Stimulated activated CD8-positive, alpha-beta memory T cell treated with anti-CD3 and anti-CD28 coated beads, Interleukin-7, amount 100 ng/mL, for 4 hours (primary cell): Measurements from ENCODE around the gene GPD1.
"Not testable (repeated sequence)": the region's sequence is repeated elsewhere in the genome, so short reads cannot be mapped to it uniquely, and the experiment has no call there.

Source experiments
- DNase-seq, 2 donors: peaks; one replicate each; pipeline ENCODE4 v3.0.0-alpha.2; 2020; ENCODE audit warnings: low read depth in 2 of 2

The GPD1 gene

GRCh38 chr12:50123203-50123602 lies 19.4 kb downstream of the GPD1 start:
- DNase-seq: no peak

DNA sequence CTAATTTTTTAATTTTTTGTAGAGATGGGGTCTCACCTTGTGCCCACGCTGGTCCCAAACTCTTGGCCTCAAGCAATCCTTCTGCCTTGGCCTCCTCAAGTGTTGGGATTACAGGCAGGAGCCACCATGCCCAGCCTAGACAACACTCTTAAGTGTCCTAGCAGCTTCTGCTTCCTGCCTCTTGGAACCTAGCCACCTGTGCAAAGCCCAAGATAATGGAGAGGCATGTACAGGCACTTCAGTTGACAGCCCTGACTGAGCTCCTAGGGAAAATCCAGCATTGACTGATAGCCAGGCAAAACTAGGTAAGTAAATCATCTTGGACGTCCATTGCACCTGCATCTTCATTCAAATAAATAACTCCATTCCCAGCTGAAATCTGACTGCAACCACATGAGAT lies 23.7 kb downstream of the GPD1 start:
- no peak for DNase-seq

DNA sequence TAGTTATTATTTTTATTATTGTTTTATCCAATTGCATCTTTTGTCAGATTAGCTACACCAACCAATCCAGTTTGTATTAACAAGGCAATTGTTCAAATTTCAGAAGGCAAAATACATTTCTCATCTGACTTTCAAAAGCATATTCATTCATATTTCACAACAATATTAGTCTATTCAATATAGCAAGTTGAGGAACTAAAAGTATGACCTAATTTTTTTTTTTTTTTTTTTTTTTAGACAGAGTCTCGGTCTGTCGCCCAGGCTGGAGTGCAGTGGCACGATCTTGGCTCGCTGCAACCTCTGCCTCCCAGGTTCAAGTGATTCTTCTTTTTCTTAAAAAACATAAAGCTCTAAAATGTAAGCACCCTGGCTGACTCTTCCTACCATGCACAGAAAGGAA lies 25.5 kb downstream of the GPD1 start:
- no peak for DNase-seq

GRCh38 chr12:50132505-50133135 lies 28.8 kb downstream of the GPD1 start:
- no peak for DNase-seq

DNA sequence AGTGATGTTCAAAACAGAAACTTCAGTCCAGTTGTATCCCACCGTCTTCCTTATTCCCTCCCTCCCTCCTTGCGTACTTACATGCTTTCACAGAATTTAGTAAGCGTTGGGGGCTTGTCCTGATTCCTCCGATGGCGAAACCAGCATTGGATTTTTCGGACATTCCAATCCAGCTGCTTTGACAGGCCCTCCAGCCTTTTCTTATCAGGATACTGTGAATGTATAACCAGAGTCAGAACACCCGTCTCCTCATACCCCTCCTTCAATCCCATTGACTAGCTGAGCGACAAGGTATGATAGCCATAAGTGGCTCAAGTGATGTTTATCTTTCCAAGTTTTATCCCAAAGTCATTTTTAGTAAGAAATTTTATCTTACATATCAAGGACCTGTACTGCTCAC lies 39.2 kb downstream of the GPD1 start:
- no peak for DNase-seq

DNA sequence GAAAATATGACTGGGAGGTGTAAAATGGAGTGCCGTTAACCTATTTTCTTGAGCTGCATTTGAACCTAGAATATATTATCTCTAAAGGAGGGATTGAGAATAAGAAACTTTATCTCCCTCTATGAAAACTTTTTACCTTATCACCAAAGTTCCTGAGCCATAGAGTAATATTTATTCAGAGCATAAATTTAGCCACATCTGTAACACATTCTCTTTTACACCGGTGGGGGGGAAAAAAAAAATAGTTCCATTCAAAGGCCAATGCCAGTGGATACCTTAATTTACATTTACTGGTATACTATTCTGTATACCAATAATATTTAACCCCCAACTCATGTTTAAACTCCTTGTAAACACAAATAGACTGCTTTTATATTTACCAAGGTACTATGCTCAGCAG lies 41.6 kb downstream of the GPD1 start:
- no peak for DNase-seq

GRCh38 chr12:50147281-50147680 lies 43.5 kb downstream of the GPD1 start:
- no peak for DNase-seq

- DNase-seq: not testable (repeated sequence)
These were observed 44.2 kb downstream of the GPD1 start for GRCh38 chr12:50148011-50148410.

GRCh38 chr12:50149311-50149710 lies 45.5 kb downstream of the GPD1 start:
- DNase-seq: no peak

- no peak for DNase-seq
These were observed 47.4 kb downstream of the GPD1 start for GRCh38 chr12:50151047-50151687.

- not testable (repeated sequence) for DNase-seq
These were observed 51.1 kb downstream of the GPD1 start for GRCh38 chr12:50154947-50155346.

DNA sequence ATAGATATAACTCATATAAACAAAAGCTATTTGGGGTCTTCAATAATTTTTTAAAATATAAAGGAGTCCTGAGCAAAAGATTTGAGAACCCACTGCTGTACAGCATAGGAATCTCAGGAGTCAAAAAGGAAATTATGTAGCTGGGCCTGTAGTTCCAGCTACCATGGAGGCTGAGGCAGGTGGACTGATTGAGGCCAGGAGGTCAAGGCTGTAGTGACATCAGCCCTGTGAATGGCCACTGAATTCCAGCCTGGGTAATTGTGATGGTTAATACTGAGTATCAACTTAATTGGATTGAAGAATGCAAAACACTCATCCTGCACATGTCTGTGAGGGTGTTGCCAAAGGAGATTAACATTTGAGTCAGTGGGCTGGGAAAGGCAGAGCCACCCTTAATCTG lies 52.8 kb downstream of the GPD1 start:
- DNase-seq: no peak

DNA sequence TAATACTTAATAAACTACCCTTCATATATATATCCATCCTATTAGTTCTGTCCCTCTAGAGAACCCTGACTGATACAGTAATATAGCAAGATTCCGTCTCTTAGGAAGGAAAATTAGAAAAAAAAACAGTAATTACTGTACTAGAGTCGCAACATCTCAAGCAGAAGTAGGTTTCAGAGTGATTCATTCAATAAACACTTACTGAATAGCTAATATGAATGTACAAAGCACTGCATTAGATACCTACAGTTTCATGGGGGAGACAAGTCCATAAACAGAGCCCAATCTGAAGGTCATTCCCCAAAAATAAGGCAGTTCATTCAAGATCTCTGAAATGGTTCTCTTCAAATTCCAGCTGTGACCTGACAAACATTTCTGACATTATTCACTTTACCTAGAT lies 53.5 kb downstream of the GPD1 start:
- DNase-seq: no peak

GRCh38 chr12:50160643-50161042 lies 56.8 kb downstream of the GPD1 start:
- no peak for DNase-seq
